ENCODE measurements around the gene ESYT3. TPM values are rescaled to one million over a fixed set of nuclear protein-coding genes. Genes with fewer than 3 reads are reported as not detected.
"Not testable (repeated sequence)": the region's sequence is repeated elsewhere in the genome, so short reads cannot be mapped to it uniquely, and the experiment has no call there.

Gene ESYT3
- total RNA-seq, 1 experiment from 2014 or later, result 6.4 TPM

DNA sequence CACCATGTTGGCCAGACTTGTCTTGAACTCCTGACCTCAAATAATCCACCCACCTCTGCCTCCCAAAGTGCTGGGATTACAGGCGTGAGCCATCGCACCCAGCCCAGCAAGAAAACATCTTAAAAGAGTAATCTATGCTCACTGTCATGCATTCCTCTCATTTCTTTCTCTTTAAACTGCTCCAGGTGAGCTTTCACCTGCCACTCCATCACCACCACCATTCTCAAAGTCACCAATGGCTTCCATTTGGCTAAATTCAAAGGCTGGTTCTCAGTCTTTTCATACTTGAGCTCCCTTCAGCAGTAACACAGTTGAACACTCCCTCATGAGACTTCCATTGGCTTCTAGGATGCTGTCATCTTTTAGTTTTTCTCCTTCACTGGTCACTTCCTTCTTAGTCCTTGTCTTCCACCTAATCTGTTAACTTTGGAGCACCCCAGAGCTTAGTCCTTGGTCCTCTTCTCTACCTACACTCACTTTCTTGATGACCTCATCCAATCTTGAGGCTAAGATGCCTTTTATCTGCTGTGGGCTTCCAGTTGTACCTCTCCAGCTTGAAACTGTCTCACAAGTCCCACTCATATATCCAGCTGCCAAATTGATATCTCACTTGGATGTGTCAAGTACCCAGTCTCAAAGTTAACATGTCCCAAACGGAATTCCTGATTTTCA, 27.0 kb upstream of the ESYT3 start:
- intact Hi-C loops (cut with micrococcal nuclease; ENCODE audit: unreplicated experiment), result no loop called here
- Histone ChIP-seq H3K4me2 (no peak overlapping the region), H3K27ac (no peak overlapping the region), H3K4me1 (replicated peaks; ENCODE audit: insufficient read depth) (no peaks in the 10 kb centered on the region), H3K4me3 (no peak overlapping the region), H3K79me2 (ENCODE audit: low read depth) (no peaks in the 10 kb centered on the region), H2AFZ (no peak overlapping the region), H3F3A (ENCODE audit: insufficient read depth, low read depth) (no peaks in the 10 kb centered on the region), H3K36me3 (ENCODE audit: low read depth) (no peaks in the 10 kb centered on the region), H3K9me3 (ENCODE audit: insufficient read depth, low read depth) (no peaks in the 10 kb centered on the region), H3K27me3 (ENCODE audit: insufficient read depth, low read depth) (peaks cover 25% of the 10 kb centered on the region; the same call in 1 of the 2 replicates), H4K20me1 (ENCODE audit: insufficient read depth) (no peaks in the 10 kb centered on the region), H3K9me2 (ENCODE audit: insufficient read depth) (no peaks in the 10 kb centered on the region)
- POLR2A ChIA-PET (ENCODE audit: unreplicated experiment), result no interaction called here
- no TSS peak for BruUV-seq (replicated peaks)
- no peak for DNase-seq
- CTCF ChIA-PET, result no interaction called here
- TF ChIP-seq EZH2 (IDR thresholded peaks at IDR 0.05; ENCODE audit: low read depth), result no peak
- TF ChIP-seq, protein P1, sequence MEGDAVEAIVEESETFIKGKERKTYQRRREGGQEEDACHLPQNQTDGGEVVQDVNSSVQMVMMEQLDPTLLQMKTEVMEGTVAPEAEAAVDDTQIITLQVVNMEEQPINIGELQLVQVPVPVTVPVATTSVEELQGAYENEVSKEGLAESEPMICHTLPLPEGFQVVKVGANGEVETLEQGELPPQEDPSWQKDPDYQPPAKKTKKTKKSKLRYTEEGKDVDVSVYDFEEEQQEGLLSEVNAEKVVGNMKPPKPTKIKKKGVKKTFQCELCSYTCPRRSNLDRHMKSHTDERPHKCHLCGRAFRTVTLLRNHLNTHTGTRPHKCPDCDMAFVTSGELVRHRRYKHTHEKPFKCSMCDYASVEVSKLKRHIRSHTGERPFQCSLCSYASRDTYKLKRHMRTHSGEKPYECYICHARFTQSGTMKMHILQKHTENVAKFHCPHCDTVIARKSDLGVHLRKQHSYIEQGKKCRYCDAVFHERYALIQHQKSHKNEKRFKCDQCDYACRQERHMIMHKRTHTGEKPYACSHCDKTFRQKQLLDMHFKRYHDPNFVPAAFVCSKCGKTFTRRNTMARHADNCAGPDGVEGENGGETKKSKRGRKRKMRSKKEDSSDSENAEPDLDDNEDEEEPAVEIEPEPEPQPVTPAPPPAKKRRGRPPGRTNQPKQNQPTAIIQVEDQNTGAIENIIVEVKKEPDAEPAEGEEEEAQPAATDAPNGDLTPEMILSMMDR (conservative IDR thresholded peaks at IDR 0.05), result no peak

DNA sequence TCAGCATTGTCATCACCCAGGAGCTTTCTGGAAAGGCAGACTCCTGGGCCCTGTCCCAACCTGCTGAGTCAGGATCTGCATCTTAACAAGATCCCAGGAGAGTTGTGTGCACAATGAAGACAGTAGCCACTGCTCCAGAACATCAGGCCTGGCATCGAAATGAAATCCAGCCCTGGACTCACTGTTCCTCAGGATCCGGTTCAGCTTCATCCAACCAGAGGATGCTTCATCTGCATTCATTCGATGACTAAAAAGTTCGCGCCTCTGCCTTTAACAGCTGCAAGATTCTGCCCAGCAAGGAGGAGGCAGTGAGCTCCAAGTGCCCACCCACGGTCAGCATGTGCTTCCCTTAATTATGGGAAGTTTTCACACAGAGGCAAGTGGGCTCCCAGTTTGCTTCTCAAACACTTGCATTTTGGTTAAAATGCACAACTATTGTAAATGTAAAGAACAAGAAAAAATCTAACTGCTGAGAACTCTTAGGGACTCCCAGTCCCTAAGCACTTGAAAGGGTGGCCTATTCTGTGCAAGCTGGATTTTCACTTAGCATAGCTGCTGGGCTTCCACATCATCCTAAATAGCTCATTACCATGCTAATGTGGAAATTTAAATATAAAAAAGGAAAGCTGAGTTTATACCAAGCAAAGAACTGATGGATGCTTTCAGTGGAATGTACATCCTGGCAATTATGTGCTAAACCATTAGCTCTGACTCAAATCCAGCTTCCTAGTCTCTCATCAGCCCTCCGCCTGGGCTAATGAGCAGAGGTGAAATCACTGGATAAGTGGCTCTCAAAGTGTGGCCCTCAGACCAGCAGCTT, 25.5 kb upstream of the ESYT3 start:
- Histone ChIP-seq H3K9me2 (ENCODE audit: insufficient read depth) (no peaks in the 10 kb centered on the region), H3K27ac (no peak overlapping the region), H2AFZ (no peak overlapping the region), H3K4me3 (no peak overlapping the region), H3K4me1 (replicated peaks; ENCODE audit: insufficient read depth) (no peaks in the 10 kb centered on the region), H3K4me2 (no peak overlapping the region), H4K20me1 (ENCODE audit: insufficient read depth) (no peaks in the 10 kb centered on the region), H3K79me2 (ENCODE audit: low read depth) (no peaks in the 10 kb centered on the region), H3K9me3 (ENCODE audit: insufficient read depth, low read depth) (no peaks in the 10 kb centered on the region), H3F3A (ENCODE audit: insufficient read depth, low read depth) (no peaks in the 10 kb centered on the region), H3K36me3 (ENCODE audit: low read depth) (no peaks in the 10 kb centered on the region), H3K27me3 (ENCODE audit: insufficient read depth, low read depth) (peaks cover 25% of the 10 kb centered on the region; the same call in 1 of the 2 replicates)
- ChIA-PET POLR2A (ENCODE audit: unreplicated experiment) (no interaction called here), CTCF (no interaction called here)
- TF ChIP-seq, protein P1 (conservative IDR thresholded peaks at IDR 0.05), result no peak
- no peak for TF ChIP-seq EZH2 (IDR thresholded peaks at IDR 0.05; ENCODE audit: low read depth)
- DNase-seq, result no peak
- intact Hi-C loops (cut with micrococcal nuclease; ENCODE audit: unreplicated experiment), result no loop called here
- BruUV-seq (replicated peaks), result no TSS peak

DNA sequence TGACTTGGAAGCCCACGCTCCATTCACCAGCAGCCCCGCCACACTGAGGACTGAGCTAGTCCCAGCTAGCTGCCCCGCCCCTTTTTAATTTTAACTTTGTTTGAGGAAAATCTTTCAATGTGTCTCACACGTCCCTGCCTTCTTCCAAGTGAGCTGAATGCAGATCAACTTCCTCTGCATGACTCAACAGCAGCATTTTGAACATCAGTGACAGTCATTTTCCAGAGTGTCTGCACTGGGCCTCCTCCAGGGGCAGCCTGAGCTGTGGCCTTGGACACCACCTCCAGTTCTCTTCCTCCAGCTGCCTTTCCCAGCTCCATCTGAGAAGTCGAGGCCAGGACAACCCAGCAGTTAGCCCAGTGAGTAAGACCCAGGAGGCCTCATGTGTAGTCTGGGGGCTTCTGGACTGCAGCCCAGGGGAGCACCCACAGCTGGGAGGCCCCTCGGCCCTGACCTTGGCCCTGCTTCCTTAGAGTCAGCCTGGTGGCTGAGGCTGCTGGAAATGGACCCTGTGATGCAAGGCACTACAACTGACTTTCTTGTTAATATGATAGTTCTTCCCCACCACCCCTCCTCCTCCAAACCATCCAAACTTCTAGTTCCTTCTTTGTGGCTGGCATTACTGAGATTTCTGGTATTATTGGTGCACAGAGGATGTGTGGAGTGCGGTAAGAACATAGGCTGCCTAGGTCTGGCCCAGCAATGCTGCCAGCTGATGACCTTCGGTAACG, 21.4 kb upstream of the ESYT3 start:
- H3K36me3 ChIP-seq (ENCODE audit: low read depth), result no peaks in the 10 kb centered on the region
- no peaks in the 10 kb centered on the region for H3K4me1 ChIP-seq (replicated peaks; ENCODE audit: insufficient read depth)
- intact Hi-C loops (cut with micrococcal nuclease; ENCODE audit: unreplicated experiment), result no loop called here
- POLR2A ChIA-PET (ENCODE audit: unreplicated experiment), result interaction anchor here (0.6 kb wide), 2 partner anchors 196 to 888 kb away, joined by 3 read pairs; partner anchors contain the start of gene FAIM
- no peaks in the 10 kb centered on the region for H3K9me3 ChIP-seq (ENCODE audit: insufficient read depth, low read depth)
- CTCF ChIA-PET, result interaction anchor here (0.5 kb wide), 1 partner anchor 539 kb away, joined by 10 read pairs; no protein-coding TSS in a partner anchor
- no peak overlapping the region for H3K4me2 ChIP-seq
- BruUV-seq (replicated peaks), result no TSS peak
- no peaks in the 10 kb centered on the region for H3F3A ChIP-seq (ENCODE audit: insufficient read depth, low read depth)
- no peak overlapping the region for H3K4me3 ChIP-seq
- H3K27ac ChIP-seq, result no peak overlapping the region
- H3K9me2 ChIP-seq (ENCODE audit: insufficient read depth), result no peaks in the 10 kb centered on the region
- H4K20me1 ChIP-seq (ENCODE audit: insufficient read depth), result no peaks in the 10 kb centered on the region
- no peaks in the 10 kb centered on the region for H3K79me2 ChIP-seq (ENCODE audit: low read depth)
- H2AFZ ChIP-seq, result no peak overlapping the region
- no peaks in the 10 kb centered on the region for H3K27me3 ChIP-seq (ENCODE audit: insufficient read depth, low read depth)
- no peak for DNase-seq
- TF ChIP-seq, protein P1 (conservative IDR thresholded peaks at IDR 0.05), result no peak
- no peak for TF ChIP-seq EZH2 (IDR thresholded peaks at IDR 0.05; ENCODE audit: low read depth)

DNA sequence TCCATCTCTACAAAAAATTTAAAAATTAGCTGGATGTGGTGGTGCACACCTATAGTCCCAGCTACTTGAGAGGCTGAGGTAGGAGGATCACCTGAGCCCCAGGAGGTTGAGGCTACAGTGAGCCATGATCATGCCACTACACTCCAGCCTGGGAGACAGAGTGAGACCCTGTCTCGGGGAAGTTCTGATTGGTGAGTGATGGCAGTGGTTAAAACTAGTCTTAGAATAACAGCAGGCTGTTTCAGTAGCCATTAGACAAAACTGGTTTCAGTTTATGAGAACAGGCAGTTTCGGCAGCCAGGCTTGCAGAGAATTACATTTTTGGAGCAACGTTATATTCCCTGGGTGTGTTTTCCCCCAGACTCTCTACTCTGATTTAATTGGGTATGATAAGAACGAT, 18.2 kb upstream of the ESYT3 start:
- H3K27me3 ChIP-seq (ENCODE audit: insufficient read depth, low read depth); DNase-seq; H3K9me2 ChIP-seq (ENCODE audit: insufficient read depth); H3K79me2 ChIP-seq (ENCODE audit: low read depth); POLR2A ChIA-PET (ENCODE audit: unreplicated experiment); H3K27ac ChIP-seq; H3K4me2 ChIP-seq; H3K4me3 ChIP-seq; H2AFZ ChIP-seq; H3K9me3 ChIP-seq (ENCODE audit: insufficient read depth, low read depth); H3K4me1 ChIP-seq (replicated peaks; ENCODE audit: insufficient read depth); H3F3A ChIP-seq (ENCODE audit: insufficient read depth, low read depth); H4K20me1 ChIP-seq (ENCODE audit: insufficient read depth); BruUV-seq (replicated peaks); H3K36me3 ChIP-seq (ENCODE audit: low read depth); CTCF ChIA-PET: not testable (repeated sequence)
- intact Hi-C loops (cut with micrococcal nuclease; ENCODE audit: unreplicated experiment), result loop anchor here (2.0 to 5.0 kb wide), 4 partner anchors 89 to 281 kb away; partner anchors contain the start of gene NME9

Measured in PC-9 (cell line).